Stimulated activated CD8-positive, alpha-beta memory T cell treated with anti-CD3 and anti-CD28 coated beads, Interleukin-12 subunit alpha, Interleukin-12 subunit beta, amount 100 ng/mL, for 24 hours (primary cell): ENCODE data around the gene ANKLE2.
"Not testable (repeated sequence)": the region's sequence is repeated elsewhere in the genome, so short reads cannot be mapped to it uniquely, and the experiment has no call there.

Experiments
- DNase-seq: peaks from one replicate; pipeline ENCODE4 v3.0.0-alpha.2; 2020; ENCODE audit errors: extremely low read depth

ANKLE2 gene

DNA sequence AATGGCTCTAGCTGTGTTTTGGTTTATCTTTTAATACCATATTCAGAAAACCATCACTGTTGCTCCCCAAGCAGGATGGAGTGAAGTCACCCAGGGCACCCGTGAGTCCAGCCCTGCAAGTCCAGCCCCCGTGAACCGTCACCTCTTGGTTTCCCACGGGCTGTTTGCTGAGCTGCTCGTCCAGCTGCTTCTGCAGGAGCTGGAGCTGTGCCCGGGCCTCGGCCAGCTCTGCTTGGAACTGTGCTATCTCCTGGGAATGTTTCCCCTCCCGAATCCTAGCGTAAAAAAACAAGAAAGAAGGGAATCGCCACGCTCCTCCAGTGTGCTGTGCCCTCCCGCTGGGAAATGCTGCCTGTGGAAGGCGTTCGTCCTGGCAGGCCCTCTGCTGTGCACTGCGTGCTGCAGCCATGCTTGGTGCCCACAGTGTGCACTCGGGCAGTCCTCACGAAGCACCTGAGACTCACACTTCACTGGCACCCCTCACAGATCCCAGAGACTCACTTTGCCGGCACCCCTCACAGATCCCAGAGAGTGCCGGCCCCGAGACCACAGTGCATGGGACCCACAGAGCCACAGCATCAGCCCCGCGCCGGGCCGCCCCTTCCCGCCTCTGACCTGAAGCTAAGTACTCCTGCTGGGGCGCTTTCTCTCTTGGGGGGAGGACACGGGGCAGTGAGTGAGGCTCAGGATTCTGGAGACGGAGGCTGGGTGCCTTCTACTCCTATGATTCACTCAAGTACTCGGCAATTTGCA, 15.4 kb upstream of the ANKLE2 start:
- DNase-seq: no peak

DNA sequence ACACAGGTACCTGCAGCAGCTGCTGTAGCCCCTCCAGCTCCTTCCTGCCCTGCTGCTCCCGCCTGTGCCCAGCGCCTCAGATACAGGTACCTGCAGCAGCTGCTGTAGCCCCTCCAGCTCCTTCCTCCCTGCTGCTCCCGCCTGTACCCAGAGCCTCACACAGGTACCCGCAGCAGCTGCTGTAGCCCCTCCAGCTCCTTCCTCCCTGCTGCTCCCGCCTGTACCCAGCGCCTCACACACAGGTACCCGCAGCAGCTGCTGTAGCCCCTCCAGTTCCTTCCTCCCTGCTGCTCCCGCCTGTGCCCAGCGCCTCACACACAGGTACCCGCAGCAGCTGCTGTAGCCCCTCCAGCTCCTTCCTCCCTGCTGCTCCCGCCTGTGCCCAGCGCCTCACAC, 14.6 kb upstream of the ANKLE2 start:
- not testable (repeated sequence) for DNase-seq

DNA sequence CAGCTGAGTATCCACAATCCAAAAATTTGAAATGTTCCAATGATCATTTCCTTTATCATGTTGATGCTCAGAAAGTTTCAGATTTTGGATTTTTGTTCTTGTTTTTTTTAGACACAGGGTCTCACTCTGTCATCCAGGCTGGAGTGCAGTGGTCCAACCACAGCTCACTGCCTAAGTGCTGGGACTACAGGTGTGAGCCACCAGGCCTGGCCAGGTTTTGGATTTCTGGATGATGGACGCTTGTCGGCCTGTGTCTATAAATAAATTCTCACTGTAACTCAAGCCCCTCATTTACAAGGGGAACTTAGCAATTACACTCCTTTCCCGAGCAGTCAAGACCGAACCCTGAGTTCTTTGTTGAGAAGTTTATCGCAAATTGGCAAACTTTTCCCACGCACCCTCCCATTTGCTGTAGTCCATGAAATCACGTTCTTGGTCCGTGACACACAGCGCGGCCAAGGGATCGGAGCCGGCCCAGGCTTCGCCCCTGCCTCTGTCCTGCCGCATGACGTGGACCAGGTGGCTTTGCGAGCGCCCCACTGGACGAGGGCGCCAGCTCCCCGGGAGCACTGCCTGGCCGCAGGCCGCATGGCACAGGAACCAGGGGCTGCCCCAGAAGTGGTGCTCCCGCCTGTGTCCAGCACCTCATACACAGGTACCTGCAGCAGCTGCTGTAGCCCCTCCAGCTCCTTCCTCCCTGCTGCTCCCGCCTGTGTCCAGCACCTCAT, 14.0 kb upstream of the ANKLE2 start:
- no peak for DNase-seq

DNA sequence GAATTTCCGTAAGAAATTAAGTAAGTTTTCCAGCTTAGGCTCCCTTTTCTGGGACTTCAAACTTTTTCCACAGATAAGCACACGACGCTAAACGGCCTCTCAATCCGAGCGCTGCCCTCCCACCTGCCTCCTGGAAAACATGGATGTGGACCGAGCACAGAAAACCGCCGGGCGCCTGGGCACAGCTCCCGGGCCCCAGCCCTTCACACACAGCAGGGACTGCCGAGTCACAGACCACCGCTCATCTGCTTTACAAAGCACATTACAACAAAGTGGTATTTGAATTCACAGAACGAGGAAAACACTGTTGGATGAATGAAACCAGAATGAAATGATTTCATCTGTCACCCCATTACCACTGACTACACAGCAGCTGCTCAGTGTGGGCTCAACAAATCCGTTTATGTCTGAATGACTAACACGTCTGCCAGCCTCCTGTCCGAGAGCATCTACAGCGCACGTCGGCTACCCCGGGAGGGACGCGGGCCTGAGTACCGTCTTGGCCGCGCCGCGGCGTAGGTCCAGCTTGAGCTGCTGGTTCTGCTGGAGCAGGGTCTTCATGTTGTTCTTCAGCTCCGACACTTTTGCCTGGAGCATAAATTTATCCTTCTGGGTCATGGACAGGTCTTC, 13.1 kb upstream of the ANKLE2 start:
- DNase-seq: no peak

DNA sequence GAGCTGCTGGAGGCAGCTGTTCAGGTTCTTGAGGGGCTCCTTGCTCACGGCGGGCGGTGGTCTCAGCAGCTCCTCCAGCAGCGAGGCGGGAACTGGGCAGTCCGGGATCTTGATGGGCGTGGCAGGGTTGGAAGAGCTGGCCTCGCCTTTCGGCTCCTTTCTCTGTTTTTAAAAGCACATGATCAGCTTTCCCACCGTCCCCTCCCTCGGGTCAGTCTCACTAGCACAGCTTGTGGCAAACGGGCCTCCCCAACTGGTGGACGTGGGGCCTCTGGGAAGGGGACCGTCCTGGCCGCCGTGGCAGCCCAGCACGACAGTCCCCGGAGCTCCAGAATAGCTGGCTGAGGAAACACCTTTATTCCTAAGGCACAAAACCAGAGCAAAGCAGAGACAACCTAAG, 12.5 kb upstream of the ANKLE2 start:
- no peak for DNase-seq

DNA sequence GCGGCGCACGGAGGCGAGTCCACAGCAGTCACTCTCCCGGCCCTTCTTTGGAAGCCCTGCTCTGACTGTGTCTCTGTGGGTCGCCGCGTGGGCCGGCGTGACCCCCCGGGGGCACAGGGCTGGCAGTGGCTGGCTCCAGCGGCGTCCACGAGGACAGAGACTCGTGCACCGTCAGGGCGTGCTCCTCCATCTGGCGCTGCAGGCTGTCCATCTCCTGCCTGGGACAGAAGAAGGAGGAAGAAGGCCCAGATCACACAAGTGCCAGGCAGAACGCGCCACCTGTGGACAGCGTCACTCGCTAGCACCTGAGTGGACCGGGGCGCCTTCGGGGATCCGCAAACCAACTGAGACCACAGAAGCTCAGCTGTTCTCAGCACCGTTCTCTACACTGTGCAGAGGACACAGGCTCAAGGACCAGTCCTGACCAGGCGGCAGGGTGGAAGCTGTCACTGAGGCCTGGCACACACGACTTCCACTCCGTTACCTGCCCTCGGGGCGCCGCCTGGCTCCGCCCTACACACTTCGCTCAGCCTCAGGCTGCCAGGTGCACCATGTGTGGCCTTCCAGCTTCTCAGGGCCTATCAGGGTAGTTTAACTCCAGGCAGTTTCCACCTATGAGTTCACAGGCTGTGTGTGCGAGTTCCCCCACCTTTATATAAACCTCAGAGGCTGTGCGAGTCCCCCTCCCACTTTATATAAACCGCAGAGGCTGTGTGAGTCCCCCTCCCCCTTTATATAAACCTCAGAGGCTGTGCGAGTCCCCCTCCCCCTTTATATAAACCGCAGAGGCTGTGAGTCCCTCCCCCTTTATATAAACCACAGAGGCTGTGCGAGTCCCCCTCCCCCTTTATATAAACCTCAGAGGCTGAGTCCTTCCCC, 11.7 kb upstream of the ANKLE2 start:
- DNase-seq: no peak

DNA sequence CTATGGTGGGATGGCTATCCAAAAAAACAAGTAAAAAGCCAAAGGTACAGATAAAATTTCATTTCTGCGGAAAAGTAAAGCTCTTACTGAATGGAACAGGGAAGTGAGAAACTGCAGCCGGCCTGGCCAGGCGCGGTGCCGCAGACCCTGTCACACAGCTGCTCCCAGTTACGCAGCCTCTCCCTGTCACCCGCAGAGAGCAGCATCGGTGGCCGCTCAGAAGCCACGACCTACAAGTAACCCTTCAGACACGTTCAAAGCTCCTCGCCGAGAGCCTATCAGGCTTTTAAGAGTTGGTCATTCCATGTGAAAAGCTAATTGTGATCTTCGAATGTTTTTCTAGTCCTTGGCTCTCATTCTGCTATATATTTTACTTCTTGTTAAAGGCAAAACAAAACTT, 11.0 kb upstream of the ANKLE2 start:
- no peak for DNase-seq

DNA sequence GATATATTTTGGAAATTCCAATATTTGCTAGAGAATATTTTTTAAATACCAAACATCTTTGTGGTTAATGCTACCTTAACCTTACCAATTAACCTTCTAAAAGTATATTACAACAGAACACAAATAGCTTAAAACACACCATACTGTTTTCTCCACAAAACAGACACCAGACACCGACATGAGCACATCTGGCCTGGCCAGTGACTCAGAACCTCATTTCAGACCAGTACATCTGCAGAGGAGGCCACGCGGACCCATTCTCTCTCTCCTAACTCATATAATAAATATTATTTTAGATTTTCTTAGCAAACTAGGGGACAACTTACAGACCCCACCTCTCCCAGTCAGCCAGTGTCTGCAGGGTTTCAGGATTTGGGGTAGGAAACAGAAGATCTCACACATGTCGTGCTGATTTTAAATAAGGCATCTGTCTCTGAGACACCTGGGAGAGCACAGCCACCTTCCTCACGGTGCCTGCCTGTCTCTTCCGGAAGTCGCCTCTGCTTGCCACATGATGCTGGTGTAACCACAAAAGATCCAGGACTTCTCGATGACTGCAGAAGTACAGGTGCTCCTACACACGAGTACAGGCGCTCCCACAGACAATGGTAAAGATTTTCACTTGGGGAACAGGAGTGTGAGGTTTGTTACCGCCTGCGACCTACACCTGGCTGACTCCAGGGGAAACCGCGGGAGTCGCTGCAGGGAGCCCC, 9.7 kb upstream of the ANKLE2 start:
- no peak for DNase-seq

DNA sequence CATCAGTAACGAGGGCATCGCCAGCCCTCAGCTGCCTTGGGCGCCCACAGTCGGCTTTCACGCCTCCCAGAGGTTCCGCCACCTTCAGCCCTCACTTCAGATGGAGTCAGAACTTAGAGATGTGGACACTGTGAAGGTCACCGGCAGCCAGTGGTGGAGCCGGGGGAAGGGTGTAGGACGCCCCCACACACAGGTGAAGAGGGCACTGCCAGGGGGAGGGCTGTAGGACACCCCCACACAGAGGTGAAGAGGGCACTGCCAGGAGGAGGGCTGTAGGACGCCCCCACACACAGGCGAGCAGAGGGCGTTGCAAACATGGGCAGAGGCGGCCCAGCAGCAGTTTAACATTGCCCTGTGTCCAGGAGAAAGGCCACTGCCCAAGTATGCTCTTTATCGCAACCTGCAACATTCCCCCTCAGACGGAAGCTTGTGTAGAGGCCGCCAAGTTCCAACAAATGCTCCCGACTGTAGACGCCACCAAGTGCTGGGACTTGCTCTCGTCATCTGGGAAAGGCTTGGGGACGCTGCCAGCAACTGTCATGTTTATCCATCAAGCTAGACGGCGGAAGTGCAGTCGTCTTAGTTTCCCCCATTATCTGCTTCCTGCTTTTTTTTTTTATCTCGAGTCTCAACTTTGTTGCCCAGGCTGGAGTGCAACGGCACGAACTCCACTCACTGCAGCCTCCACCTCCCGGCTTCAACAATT, 4.9 kb upstream of the ANKLE2 start:
- no peak for DNase-seq

DNA sequence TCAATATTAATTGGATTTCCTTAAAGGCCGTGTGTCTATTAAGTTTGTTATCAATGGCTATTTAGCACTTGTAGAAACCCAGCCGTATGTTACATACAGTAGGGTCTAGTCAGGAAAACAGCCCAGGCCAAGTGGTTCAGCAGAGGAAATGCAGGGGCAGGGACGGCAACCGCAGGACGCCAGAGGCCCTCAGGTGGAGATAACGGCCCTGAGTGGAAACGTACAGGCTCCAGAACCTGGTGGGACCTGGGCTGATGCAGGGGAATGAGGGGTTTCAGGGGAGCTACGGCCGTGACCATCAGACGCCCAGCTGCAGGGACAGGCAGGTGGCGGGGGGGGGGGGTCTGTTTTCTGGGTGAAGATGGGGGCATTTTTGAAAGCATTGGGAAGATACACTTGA, 3.7 kb upstream of the ANKLE2 start:
- no peak for DNase-seq

DNA sequence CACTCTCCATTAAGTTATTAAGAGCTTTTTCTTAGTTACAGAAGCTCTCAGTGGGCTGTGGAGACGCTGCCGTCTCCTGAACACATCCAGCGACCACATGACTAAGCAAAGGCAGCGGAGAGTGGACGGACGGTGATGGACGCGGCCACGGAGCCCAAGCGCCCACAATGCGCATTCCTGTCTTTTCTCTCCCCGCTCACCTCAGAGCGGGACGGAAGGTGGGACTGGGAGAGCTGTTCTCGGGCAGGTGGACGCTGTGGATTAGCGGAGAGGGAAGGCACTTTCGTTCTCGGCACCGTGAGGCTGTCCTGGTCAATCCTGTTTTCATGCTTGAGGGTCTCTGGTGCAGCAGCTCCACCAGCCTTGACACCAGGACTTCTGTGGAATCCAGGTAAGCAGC, 2.6 kb upstream of the ANKLE2 start:
- no peak for DNase-seq

DNA sequence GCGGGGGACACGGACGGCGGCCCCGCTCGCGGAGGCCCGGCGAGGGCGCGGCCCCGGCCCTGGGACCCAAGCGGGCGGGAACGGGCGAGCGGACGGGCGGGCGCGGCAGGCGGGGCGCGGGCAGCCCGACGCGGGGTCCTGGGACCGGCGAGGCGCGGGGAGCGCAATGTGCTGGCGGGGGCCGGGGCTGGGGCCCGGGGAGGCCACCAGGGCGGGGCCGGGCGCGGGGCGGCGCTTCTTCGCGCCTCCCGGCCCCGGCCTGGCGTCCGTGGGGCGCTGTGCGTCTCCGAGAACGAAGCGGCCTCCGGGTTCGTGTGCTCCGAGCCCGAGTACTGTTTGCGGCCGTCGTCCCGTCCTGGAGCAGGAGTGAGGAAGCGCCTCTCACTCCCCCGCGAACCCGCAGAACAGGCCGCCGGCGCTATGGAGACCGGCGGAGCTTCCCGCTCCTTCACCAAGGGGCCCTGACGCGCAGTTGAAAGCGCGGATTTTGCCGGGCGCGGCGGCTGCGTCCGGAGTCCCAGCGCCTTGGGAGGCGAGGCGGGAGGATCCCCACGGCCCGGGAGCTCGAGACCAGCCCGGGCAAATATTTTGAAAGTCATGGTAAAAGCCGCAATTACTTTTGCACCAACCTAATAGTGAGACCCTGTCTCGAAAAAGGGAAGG, 420 bp upstream of the ANKLE2 start:
- peak; percentile 69 for DNase-seq

DNA sequence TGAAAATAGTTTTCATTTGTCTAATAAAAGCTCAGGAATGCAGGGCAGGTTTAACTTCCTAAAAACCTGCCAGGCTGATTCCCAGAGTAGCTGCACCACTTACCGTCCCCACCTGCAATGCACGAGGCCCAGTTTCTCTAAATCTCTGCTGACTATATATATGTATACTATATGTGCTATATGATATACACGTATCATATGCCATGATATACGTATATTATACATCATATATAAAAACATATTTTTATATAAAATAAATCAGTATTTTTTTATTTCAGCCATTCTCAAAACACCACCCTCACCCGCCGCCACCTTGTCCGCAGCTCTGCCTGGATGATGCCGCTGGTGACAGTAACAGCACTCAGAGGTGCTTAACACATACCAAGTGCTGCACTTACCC, 2.3 kb downstream of the ANKLE2 start:
- no peak for DNase-seq

DNA sequence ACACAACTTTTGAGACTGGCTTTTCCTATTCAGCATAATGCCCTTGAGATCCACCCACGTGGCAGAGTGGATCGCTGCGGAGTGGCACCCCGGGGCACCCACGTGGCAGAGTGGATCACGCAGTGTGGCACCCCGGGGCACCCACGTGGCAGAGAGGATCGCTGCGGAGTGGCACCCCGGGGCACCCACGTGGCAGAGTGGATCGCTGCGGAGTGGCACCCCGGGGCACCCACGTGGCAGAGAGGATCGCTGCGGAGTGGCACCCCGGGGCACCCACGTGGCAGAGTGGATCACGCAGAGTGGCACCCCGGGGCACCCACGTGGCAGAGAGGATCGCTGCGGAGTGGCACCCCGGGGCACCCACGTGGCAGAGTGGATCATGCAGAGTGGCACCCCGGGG, 2.8 kb downstream of the ANKLE2 start:
- DNase-seq: not testable (repeated sequence)

DNA sequence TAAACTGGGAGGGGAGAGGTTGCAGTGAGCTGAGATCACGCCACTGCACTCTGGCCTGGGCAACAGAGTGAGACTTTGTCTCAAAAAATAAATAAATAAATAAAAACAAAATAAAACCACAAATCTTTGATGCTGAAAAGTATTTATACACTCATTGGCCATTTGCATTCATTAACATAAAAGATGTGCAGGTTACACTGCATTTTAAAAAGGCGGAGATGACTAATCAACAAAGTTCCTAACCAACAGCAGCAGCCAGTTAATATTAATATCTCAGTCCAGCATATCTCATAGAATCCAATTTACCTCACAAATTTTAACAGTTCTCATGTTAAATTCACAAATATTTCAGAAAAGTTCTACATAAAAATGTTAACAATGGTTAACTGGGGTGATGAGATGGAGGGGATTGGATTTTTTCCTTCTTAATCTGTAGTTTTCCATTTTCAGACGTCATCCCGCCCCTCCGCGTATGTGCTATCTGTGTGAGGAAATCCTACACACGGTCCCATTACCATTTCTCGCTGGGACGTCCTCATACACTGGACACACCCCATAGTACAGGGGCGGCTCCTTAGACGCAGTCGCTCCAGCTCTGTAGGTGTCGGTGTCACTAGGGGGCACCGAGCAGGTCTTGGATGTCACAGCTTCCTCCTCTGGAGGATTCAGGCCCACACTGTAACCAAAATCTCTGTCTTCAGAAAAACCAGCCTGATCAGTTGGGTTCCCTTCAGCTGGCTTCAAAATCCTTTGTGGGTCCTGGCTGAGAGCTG, 7.3 kb downstream of the ANKLE2 start:
- DNase-seq: no peak

DNA sequence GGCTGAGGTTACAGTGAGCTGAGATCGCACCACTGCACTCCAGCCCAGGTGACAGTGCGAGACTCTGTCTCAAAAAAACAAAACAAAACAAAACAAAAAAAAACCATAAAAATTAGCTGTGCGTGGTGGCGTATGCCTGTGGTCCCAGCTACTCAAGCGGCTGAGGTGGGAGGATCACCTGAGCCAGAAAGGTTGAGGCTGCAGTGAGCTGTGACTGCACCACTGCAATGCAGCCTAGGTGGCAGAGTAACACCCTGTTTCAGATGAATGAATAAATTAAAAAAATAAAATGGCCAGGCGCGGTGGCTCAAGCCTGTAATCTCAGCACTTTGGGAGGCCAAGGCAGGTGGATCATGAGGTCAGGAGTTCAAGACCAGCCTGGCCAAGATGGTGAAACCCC, 8.0 kb downstream of the ANKLE2 start:
- not testable (repeated sequence) for DNase-seq

DNA sequence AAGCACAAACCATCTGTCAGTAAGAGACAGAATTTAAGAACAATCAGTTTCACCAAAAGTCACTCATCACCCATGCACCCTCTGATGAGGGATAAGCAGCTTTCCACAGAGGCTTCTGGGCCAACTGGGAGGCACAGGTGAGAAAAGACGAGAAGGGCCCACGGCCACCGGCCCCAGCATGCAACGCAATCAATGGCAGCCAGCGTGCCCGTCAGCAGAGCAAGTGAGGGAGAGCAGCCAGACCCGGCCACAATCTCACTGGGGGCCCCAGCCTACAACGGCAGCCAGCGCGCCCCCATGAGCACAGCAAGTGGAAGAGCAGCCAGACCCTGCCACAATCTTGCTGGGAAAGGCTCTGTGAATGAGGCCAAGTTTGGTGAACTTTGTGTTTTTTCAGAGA, 13.3 kb downstream of the ANKLE2 start:
- no peak for DNase-seq

DNA sequence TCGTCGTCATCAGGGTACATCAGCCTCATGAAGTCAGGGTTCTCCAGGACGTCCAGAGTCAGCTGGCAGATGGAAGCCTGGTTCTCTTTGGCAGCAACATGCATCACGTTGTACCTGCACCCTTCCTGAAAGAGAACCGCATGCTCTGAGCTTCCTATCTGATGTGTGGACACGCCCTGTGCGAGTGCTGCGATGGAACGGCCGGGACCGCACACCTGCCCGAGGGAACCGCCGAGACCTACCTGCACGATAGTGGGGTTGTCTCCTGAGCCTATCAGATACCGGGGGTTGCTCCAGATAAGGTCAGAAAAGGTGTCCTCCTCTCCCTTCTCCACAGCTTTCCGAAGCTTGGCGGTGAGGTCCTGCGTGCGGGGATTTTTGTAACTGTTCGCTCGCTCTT, 13.7 kb downstream of the ANKLE2 start:
- no peak for DNase-seq

DNA sequence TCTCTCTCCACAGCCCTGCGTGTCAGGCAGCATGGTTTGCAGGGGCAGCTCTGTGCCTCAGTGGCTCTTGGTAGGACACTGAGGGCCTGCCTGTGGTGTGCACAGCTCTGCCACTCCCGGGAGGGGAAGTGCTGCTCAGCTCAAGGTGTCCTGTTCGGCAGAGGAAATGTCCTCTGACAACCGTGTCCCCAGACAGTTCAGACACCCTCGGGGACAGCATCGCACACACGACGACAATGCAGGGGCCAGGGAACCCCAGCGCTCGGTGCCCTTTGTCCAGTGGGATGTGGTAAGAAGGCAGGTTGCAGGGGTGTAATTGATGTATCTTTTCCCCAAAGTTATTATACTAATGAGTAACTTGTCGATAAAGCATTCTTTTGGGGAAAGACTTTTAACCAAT, 14.2 kb downstream of the ANKLE2 start:
- DNase-seq: no peak

DNA sequence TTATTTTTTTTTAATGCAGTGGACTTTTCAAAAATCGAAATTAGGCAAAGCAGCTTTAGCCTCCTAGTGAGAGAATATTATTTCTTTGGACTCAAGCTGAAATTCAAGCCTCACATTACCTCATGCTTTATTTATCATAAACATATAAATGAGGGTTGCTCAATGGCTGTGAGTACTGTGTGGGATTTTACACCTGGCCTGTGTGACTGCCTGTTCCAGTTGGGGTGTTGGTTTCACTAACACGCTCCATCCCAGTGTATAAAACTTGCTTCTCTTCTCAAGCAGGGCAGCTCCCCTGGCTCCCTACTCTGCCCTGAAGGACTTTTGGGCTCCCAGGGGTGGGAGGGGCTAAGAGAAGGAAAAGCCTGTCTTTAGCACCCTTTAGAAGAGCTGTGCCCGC, 15.0 kb downstream of the ANKLE2 start:
- DNase-seq: no peak
